Measurements from ENCODE around the gene AKAP8.
A peak's percentile ranks its signal among the peaks of the same experiment; 100 is the strongest.

The AKAP8 gene

GRCh38 chr19:15423130-15423529 is 43.5 kb upstream of the AKAP8 start:
- peaks cover 50 to 67% of the 10 kb centered on the region in 2 donors for H3K36me3 ChIP-seq (replicated peaks in 1 of 2; ENCODE audit: control insufficient read depth in 2 of 2, insufficient read depth in 2 of 2, low read length in 2 of 2)
- no peak overlapping the region for H3K4me2 ChIP-seq (ENCODE audit: insufficient read depth, low read length, poor library complexity, severe bottlenecking)
- DNase-seq (ENCODE audit: low spot score): no peak
- H2BK120ac ChIP-seq (ENCODE audit: low read depth, low read length): no peak overlapping the region
- no peak overlapping the region for H2BK15ac ChIP-seq (ENCODE audit: low read length)
- H2AK5ac ChIP-seq (ENCODE audit: low read depth, low read length): no peak overlapping the region
- no peaks in the 10 kb centered on the region for H3K27me3 ChIP-seq (ENCODE audit: control insufficient read depth in 3 of 3, insufficient read depth in 3 of 3, low read depth in 1 of 3, low read length in 3 of 3)
- no peak overlapping the region for H2BK5ac ChIP-seq (ENCODE audit: low read length)
- no peak overlapping the region for H3K18ac ChIP-seq (ENCODE audit: low read length)
- no peak overlapping the region for H4K8ac ChIP-seq (ENCODE audit: low read depth, low read length)
- no peak overlapping the region for H3K9ac ChIP-seq (ENCODE audit: low read depth, low read length, poor library complexity)
- H3K23ac ChIP-seq (ENCODE audit: low read depth, low read length, poor library complexity): no peak overlapping the region
- H3K4ac ChIP-seq (ENCODE audit: low read length): no peak overlapping the region
- WGBS, 2 donors (ENCODE audit: extremely low coverage in 2 of 2, insufficient read length in 2 of 2, insufficient replicate concordance in 1 of 2): no CpG with 5 or more reads among the region's 6 CpGs
- peaks cover 6 to 11% of the 10 kb centered on the region in 2 donors for H3K9me3 ChIP-seq (replicated peaks in 1 of 2; ENCODE audit: control insufficient read depth in 2 of 2, insufficient read depth in 1 of 2, low read depth in 1 of 2, low read length in 2 of 2)
- no peak overlapping the region for H2AFZ ChIP-seq (ENCODE audit: low read length)
- no peak overlapping the region for H4K91ac ChIP-seq (ENCODE audit: low read depth, low read length, poor library complexity)
- no peak overlapping the region for H3K14ac ChIP-seq (ENCODE audit: low read length)
- H3K27ac ChIP-seq (replicated peaks; ENCODE audit: low read length): no peak overlapping the region
- H3K79me1 ChIP-seq (ENCODE audit: low read depth, low read length): peaks cover 10% of the 10 kb centered on the region
- H3K4me1 ChIP-seq (ENCODE audit: control insufficient read depth in 2 of 2, insufficient read depth in 1 of 2, low read depth in 1 of 2, low read length in 2 of 2): no peaks in the 10 kb centered on the region
- H2BK12ac ChIP-seq (ENCODE audit: low read length): no peak overlapping the region
- H3K4me3 ChIP-seq (ENCODE audit: low read length in 2 of 2): no peak overlapping the region

DNA sequence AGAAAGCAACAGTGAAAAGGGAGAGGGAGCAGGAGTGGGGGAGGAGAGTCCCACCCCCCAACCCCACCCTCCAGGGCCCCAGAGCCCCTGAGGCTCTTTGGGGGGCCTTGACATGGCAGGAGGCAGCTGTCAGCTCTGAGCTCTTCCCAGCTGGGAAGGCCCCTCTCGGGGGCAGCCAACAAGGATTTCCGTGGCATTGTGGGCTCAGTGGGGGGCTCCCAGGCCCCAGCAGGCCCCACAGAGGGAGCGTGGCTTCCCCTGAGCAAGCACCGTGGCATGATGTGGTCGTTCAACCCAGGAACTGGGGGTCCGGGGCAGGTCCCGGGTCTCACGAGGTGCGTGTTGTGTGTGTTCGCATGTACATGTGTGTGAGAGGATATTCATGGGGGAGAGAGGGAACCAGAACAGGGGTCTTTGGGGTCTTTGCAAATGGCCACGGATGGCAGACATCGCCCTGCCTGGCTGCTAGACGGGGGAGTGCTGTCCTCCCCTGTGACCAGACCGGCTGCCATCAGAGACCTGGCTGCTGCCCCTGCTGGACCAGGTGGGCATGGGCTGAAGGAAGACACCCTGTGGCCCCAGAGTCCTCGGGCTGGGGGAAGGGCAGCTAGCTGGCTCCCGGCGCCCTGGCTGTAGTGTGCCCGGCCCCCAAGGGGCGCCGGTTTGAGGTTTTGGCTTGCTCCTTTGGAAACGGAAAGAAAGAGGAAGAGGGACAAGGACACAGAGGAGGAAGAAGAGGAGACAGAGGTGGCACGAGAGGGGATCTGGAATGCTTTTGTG is 42.9 kb upstream of the AKAP8 start:
- no peak overlapping the region for H3K27ac ChIP-seq (replicated peaks; ENCODE audit: low read length)
- no peak overlapping the region for H2AK5ac ChIP-seq (ENCODE audit: low read depth, low read length)
- H3K14ac ChIP-seq (ENCODE audit: low read length): no peak overlapping the region
- no peak overlapping the region for H3K9ac ChIP-seq (ENCODE audit: low read depth, low read length, poor library complexity)
- H3K27me3 ChIP-seq (ENCODE audit: control insufficient read depth in 3 of 3, insufficient read depth in 3 of 3, low read depth in 1 of 3, low read length in 3 of 3): no peaks in the 10 kb centered on the region
- no peak overlapping the region for H3K4me3 ChIP-seq (ENCODE audit: low read length in 2 of 2)
- no peak overlapping the region for H2AFZ ChIP-seq (ENCODE audit: low read length)
- no peak overlapping the region for H2BK120ac ChIP-seq (ENCODE audit: low read depth, low read length)
- H2BK15ac ChIP-seq (ENCODE audit: low read length): no peak overlapping the region
- no peak overlapping the region for H4K91ac ChIP-seq (ENCODE audit: low read depth, low read length, poor library complexity)
- no peak for DNase-seq (ENCODE audit: low spot score)
- H3K23ac ChIP-seq (ENCODE audit: low read depth, low read length, poor library complexity): no peak overlapping the region
- no peak overlapping the region for H3K4me2 ChIP-seq (ENCODE audit: insufficient read depth, low read length, poor library complexity, severe bottlenecking)
- no CpG with 5 or more reads among the region's 22 CpGs for WGBS, 2 donors (ENCODE audit: extremely low coverage in 2 of 2, insufficient read length in 2 of 2, insufficient replicate concordance in 1 of 2)
- no peak overlapping the region for H3K18ac ChIP-seq (ENCODE audit: low read length)
- H3K4ac ChIP-seq (ENCODE audit: low read length): no peak overlapping the region
- peaks cover 2 to 3% of the 10 kb centered on the region in 2 donors for H3K4me1 ChIP-seq (ENCODE audit: control insufficient read depth in 2 of 2, insufficient read depth in 1 of 2, low read depth in 1 of 2, low read length in 2 of 2)
- no peak overlapping the region for H2BK12ac ChIP-seq (ENCODE audit: low read length)
- no peak overlapping the region for H2BK5ac ChIP-seq (ENCODE audit: low read length)
- no peak overlapping the region for H4K8ac ChIP-seq (ENCODE audit: low read depth, low read length)
- H3K9me3 ChIP-seq (replicated peaks in 1 of 2; ENCODE audit: control insufficient read depth in 2 of 2, insufficient read depth in 1 of 2, low read depth in 1 of 2, low read length in 2 of 2): peaks cover 6 to 11% of the 10 kb centered on the region in 2 donors
- peaks cover 8% of the 10 kb centered on the region for H3K79me1 ChIP-seq (ENCODE audit: low read depth, low read length)
- peaks cover 45 to 63% of the 10 kb centered on the region in 2 donors for H3K36me3 ChIP-seq (replicated peaks in 1 of 2; ENCODE audit: control insufficient read depth in 2 of 2, insufficient read depth in 2 of 2, low read length in 2 of 2)

- no peak overlapping the region for H2BK5ac ChIP-seq (ENCODE audit: low read length)
- no peak overlapping the region for H3K9ac ChIP-seq (ENCODE audit: low read depth, low read length, poor library complexity)
- no peak overlapping the region for H3K27ac ChIP-seq (replicated peaks; ENCODE audit: low read length)
- H4K91ac ChIP-seq (ENCODE audit: low read depth, low read length, poor library complexity): no peak overlapping the region
- no peak for DNase-seq (ENCODE audit: low spot score)
- H3K4me1 ChIP-seq (ENCODE audit: control insufficient read depth in 2 of 2, insufficient read depth in 1 of 2, low read depth in 1 of 2, low read length in 2 of 2): peaks cover 6 to 8% of the 10 kb centered on the region in 2 donors
- H3K4me3 ChIP-seq (ENCODE audit: low read length in 2 of 2): no peak overlapping the region
- H3K79me1 ChIP-seq (ENCODE audit: low read depth, low read length): peaks cover 7% of the 10 kb centered on the region
- H4K8ac ChIP-seq (ENCODE audit: low read depth, low read length): no peak overlapping the region
- H3K18ac ChIP-seq (ENCODE audit: low read length): no peak overlapping the region
- peaks cover 38 to 63% of the 10 kb centered on the region in 2 donors for H3K36me3 ChIP-seq (replicated peaks in 1 of 2; ENCODE audit: control insufficient read depth in 2 of 2, insufficient read depth in 2 of 2, low read length in 2 of 2)
- H2BK120ac ChIP-seq (ENCODE audit: low read depth, low read length): no peak overlapping the region
- H3K9me3 ChIP-seq (replicated peaks in 1 of 2; ENCODE audit: control insufficient read depth in 2 of 2, insufficient read depth in 1 of 2, low read depth in 1 of 2, low read length in 2 of 2): peaks cover 6 to 11% of the 10 kb centered on the region in 2 donors
- no peak overlapping the region for H3K14ac ChIP-seq (ENCODE audit: low read length)
- H3K23ac ChIP-seq (ENCODE audit: low read depth, low read length, poor library complexity): no peak overlapping the region
- H2AFZ ChIP-seq (ENCODE audit: low read length): no peak overlapping the region
- no CpG with 5 or more reads among the region's 15 CpGs for WGBS, 2 donors (ENCODE audit: extremely low coverage in 2 of 2, insufficient read length in 2 of 2, insufficient replicate concordance in 1 of 2)
- H3K4me2 ChIP-seq (ENCODE audit: insufficient read depth, low read length, poor library complexity, severe bottlenecking): no peak overlapping the region
- no peak overlapping the region for H3K4ac ChIP-seq (ENCODE audit: low read length)
- H2AK5ac ChIP-seq (ENCODE audit: low read depth, low read length): no peak overlapping the region
- no peak overlapping the region for H2BK12ac ChIP-seq (ENCODE audit: low read length)
- H2BK15ac ChIP-seq (ENCODE audit: low read length): no peak overlapping the region
- no peaks in the 10 kb centered on the region for H3K27me3 ChIP-seq (ENCODE audit: control insufficient read depth in 3 of 3, insufficient read depth in 3 of 3, low read depth in 1 of 3, low read length in 3 of 3)
Observed at GRCh38 chr19:15421721-15422260, 42.2 kb upstream of the AKAP8 start.

DNA sequence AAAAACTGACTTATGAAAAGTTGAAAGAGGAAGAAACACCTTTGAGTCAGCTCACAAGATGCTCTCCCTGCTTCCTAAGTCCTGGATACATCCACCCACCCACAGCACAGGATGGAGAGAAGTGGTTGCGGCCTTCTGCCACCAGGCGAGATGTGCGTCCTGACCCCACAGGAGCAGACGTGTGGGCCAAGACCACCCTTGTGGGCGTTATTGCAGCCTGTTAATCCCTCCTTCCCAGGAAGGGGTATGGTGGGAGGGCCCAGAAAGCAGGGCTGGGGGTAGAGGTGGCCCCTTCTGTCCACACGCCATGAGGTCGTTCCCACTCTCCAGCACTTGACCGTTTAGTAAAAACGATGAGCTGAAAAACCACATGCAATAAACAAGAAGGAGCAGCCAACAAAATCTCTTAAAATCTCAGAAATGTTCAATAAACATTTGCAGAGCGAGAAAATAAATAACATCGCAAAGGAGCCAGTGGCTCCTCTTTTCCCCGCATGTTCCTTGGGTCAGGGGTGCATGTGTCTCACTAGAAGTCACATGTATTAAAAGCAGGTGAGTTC is 41.6 kb upstream of the AKAP8 start:
- no peak overlapping the region for H3K4me3 ChIP-seq (ENCODE audit: low read length in 2 of 2)
- no peak overlapping the region for H4K8ac ChIP-seq (ENCODE audit: low read depth, low read length)
- peak overlapping the region; percentile 35 for H3K9ac ChIP-seq (ENCODE audit: low read depth, low read length, poor library complexity)
- DNase-seq (ENCODE audit: low spot score): no peak
- no peak overlapping the region for H3K23ac ChIP-seq (ENCODE audit: low read depth, low read length, poor library complexity)
- peaks cover 6 to 8% of the 10 kb centered on the region in 2 donors for H3K4me1 ChIP-seq (ENCODE audit: control insufficient read depth in 2 of 2, insufficient read depth in 1 of 2, low read depth in 1 of 2, low read length in 2 of 2)
- H2AFZ ChIP-seq (ENCODE audit: low read length): no peak overlapping the region
- H3K27ac ChIP-seq (replicated peaks; ENCODE audit: low read length): no peak overlapping the region
- H3K18ac ChIP-seq (ENCODE audit: low read length): no peak overlapping the region
- no peak overlapping the region for H2BK12ac ChIP-seq (ENCODE audit: low read length)
- no peak overlapping the region for H3K4me2 ChIP-seq (ENCODE audit: insufficient read depth, low read length, poor library complexity, severe bottlenecking)
- H3K9me3 ChIP-seq (replicated peaks in 1 of 2; ENCODE audit: control insufficient read depth in 2 of 2, insufficient read depth in 1 of 2, low read depth in 1 of 2, low read length in 2 of 2): peaks cover 9 to 11% of the 10 kb centered on the region in 2 donors
- no peak overlapping the region for H2BK5ac ChIP-seq (ENCODE audit: low read length)
- no CpG with 5 or more reads among the region's 12 CpGs for WGBS, 2 donors (ENCODE audit: extremely low coverage in 2 of 2, insufficient read length in 2 of 2, insufficient replicate concordance in 1 of 2)
- H2BK15ac ChIP-seq (ENCODE audit: low read length): no peak overlapping the region
- peaks cover 33 to 63% of the 10 kb centered on the region in 2 donors for H3K36me3 ChIP-seq (replicated peaks in 1 of 2; ENCODE audit: control insufficient read depth in 2 of 2, insufficient read depth in 2 of 2, low read length in 2 of 2)
- peaks cover 8% of the 10 kb centered on the region for H3K79me1 ChIP-seq (ENCODE audit: low read depth, low read length)
- H2BK120ac ChIP-seq (ENCODE audit: low read depth, low read length): no peak overlapping the region
- no peak overlapping the region for H2AK5ac ChIP-seq (ENCODE audit: low read depth, low read length)
- H4K91ac ChIP-seq (ENCODE audit: low read depth, low read length, poor library complexity): no peak overlapping the region
- no peak overlapping the region for H3K14ac ChIP-seq (ENCODE audit: low read length)
- no peaks in the 10 kb centered on the region for H3K27me3 ChIP-seq (ENCODE audit: control insufficient read depth in 3 of 3, insufficient read depth in 3 of 3, low read depth in 1 of 3, low read length in 3 of 3)
- H3K4ac ChIP-seq (ENCODE audit: low read length): no peak overlapping the region

Data from neuronal stem cell (in vitro differentiated cells).